Upper lobe of left lung (tissue), 4 donors: Measurements from ENCODE around the gene METRN.

Experiments
- POLR2A ChIP-seq, 4 donors: fragments of 450-650 bp; IDR thresholded peaks; one replicate each; pipeline ENCODE4 v1.5.1; 2016 to 2017; ENCODE audit warnings: antibody characterized with exemption in 4 of 4, mild to moderate bottlenecking in 2 of 4
- POLR2AphosphoS5 ChIP-seq, 2 donors: sonication (generic); formaldehyde crosslinking; IDR thresholded peaks; one replicate each; pipeline ENCODE4 v1.5.1; 2017; ENCODE audit warnings: antibody characterized with exemption in 2 of 2
- TF ChIP-seq, protein P1 (sequence below), 6 experiments: fragments of 450-650 bp in 4 of 6; fragments of 200-600 bp in 2 of 6; sonication (generic) in 2 of 6; IDR thresholded peaks; one replicate each; pipeline ENCODE4 v1.5.1; 2016 to 2019; ENCODE audit warnings: antibody characterized with exemption in 6 of 6

GRCh38 chr16:674214-674881, 40.6 kb upstream of the METRN start:
- TF ChIP-seq, protein P1, sequence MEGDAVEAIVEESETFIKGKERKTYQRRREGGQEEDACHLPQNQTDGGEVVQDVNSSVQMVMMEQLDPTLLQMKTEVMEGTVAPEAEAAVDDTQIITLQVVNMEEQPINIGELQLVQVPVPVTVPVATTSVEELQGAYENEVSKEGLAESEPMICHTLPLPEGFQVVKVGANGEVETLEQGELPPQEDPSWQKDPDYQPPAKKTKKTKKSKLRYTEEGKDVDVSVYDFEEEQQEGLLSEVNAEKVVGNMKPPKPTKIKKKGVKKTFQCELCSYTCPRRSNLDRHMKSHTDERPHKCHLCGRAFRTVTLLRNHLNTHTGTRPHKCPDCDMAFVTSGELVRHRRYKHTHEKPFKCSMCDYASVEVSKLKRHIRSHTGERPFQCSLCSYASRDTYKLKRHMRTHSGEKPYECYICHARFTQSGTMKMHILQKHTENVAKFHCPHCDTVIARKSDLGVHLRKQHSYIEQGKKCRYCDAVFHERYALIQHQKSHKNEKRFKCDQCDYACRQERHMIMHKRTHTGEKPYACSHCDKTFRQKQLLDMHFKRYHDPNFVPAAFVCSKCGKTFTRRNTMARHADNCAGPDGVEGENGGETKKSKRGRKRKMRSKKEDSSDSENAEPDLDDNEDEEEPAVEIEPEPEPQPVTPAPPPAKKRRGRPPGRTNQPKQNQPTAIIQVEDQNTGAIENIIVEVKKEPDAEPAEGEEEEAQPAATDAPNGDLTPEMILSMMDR (IDR thresholded peaks at IDR 0.05), result no peak
- no peak for TF ChIP-seq POLR2AphosphoS5 (IDR thresholded peaks at IDR 0.05)
- TF ChIP-seq POLR2A (IDR thresholded peaks at IDR 0.05), result no peak
